ENCODE data around the gene CASP10.

CASP10 gene

DNA sequence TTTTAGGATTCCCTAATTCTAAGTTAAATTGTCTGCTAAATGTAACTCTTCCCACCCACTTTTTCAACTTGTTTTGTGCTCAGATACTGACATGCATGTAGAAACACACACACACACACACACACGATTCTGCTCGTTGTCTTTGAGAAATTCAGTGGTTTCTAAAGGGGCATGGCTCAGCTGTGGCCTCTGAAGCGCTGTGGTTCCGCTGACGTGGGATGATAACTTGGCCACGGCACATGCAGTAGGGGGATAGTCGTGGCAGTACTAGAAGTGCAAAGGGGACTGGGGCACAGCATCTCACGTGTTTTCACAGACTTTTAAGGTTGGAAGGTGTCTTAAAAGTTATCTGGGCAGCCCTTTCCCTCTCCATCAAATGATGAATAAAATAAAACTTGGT is 18.4 kb downstream of the CASP10 start:
- DNase-seq: no peak

DNA sequence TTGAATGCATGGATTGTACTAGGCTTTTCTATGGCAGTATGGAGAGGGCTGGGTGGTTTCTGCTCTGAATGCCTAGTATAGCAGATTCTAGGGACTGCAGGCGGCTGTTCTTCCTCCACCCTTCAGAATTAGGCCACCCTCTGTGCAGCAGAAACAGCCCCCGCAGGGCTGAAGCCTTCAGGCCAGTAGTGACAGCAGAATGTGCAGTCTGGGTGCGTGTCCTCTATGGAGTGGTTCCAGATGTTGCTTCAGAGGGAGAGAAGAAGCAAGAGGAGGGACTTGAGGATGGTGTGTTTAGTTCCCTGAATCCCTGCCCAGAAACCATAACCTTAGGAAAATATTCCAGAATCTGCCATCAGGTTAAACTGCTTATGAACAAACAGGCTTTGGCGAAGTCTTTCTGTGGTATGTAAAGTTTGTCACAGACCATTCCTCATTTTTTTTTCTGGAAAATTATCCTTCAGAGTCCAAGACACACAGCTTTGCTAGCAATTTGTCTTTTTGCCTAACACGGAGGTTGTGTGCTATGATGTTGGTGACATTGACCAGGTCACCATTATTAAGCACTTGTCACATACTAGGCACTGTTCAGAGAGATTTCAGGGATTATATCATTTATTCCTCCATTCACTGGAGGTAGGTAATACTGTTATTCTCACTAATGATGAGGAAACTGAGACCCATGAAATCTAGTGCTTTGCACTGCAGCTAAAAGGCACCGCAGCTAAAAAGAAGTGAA is 21.1 kb downstream of the CASP10 start:
- no peak for DNase-seq

GRCh38 chr2:201204655-201205514 is 21.9 kb downstream of the CASP10 start:
- DNase-seq: no peak

DNA sequence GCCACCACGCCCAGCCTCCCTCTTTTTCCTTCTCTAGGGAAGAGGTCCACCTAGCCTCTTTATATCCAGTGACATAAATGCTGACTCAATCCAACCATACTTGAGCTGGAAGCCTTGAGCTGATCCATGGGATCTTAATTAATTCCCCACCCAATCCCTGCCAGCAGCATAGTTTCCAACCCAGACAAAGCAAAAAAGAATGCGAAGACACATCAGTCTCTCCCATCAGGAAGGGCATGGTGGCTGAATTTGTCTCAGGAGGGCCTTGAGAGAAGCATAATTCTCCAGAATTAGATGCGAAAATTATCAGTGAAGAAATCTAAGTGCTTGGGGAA is 22.5 kb downstream of the CASP10 start:
- DNase-seq: no peak

DNA sequence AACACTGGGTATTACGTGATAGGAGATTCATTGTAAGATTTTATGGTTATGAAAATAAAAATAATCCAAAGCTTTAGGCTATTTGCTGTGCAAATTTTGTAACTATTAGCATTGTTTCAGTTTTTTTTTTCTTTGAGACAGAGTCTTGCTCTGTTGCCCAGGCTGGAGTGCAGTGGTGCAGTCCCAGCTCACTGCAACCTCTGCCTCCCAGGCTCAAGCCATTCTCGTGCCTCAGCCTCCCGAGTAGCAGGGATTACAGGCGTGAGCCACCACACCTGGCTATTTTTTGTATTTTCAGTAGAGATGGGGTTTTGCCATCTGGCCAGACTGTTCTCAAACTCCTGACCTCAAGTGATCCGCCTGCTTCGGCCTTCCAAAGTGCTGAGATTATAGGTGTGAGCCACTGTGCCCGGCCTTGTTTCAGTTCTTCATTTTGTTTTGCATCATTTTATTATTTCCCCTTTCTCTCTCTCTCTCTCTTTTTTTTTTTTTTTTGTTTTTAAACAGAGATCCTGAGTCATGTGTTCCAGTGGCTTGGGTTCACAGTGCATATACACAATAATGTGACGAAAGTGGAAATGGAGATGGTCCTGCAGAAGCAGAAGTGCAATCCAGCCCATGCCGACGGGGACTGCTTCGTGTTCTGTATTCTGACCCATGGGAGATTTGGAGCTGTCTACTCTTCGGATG is 25.8 kb downstream of the CASP10 start:
- no peak for DNase-seq

DNA sequence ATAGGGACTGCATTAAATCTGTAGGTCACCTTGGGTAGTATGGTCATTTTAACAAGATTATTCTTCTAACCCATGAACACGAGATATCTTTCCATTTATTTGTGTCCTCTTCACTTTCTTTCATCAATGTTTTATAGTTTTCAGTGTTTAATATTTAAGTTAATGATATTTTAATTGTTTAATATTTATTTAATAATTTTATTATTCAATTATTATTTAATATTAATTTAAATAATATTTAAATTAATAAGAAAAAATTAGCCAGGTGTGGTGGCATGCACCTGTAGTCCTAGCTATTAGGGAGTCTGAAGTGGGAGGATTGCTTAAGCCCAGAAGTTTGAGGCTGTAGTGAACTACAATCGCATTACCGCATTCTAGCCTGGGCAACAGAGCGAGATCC is 33.0 kb downstream of the CASP10 start:
- DNase-seq: no peak

- DNase-seq: no peak
These were observed 34.0 kb downstream of the CASP10 start for GRCh38 chr2:201216918-201217317.

- no peak for DNase-seq
These were observed 35.8 kb downstream of the CASP10 start for GRCh38 chr2:201218780-201219179.

DNA sequence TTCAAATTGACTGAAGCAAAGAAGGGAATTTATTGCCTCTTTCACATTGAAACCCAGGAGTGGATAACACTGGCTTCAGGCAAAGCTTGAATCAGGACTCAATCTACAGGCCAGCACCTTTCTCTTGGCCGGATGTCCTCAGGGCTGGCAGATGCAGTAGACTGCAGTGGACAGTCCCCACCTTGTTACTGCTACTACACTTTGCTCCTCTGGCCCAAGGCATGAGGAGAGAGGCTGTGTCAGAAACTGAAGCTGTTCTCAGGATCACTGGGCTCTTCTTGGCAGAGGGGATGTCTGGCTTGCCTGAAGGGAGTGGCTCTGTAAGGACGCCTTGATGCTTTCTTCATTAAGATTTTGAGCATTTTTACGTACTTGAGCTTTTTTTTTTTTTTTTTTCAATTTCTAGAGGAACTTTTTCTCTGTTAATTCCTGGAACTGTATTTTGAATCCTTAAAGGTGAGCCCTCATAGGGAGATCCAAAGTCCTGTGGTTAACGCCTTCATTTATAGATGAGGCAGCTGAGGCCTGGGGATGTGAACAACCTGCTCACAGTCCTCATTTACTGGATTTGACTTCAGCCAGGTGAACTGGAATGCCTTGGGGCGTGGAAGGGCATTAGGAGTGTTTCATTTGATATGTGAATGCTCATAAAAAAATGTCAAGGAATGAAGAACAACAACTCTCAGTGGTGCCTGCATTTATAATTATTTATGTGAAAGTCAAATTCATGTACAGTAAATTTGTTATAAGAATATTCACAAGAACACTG is 36.6 kb downstream of the CASP10 start:
- no peak for DNase-seq

DNA sequence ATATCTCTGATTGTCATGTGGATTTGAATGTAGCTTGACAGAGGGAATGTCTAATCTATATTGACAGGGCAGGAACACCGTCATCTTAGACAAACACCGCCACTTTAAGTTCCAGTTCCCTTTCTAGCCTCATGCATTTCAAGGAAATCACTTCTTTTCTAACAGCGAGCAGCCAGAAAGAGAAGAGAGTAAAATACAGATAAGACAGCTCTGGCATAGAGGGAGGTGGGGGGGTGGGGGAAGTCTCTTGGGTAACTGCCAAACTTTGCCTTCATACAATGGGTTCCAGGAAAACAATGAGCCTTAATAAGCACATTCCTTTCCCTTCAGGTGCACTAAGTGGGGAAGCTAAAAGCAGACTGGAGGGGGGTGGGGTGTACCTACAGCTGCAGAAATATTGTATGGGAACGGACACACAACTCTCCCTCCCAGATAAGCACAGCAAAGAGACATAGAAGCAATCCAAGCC is 37.2 kb downstream of the CASP10 start:
- no peak for DNase-seq

- no peak for DNase-seq
These were observed 40.4 kb downstream of the CASP10 start for GRCh38 chr2:201223089-201224073.

DNA sequence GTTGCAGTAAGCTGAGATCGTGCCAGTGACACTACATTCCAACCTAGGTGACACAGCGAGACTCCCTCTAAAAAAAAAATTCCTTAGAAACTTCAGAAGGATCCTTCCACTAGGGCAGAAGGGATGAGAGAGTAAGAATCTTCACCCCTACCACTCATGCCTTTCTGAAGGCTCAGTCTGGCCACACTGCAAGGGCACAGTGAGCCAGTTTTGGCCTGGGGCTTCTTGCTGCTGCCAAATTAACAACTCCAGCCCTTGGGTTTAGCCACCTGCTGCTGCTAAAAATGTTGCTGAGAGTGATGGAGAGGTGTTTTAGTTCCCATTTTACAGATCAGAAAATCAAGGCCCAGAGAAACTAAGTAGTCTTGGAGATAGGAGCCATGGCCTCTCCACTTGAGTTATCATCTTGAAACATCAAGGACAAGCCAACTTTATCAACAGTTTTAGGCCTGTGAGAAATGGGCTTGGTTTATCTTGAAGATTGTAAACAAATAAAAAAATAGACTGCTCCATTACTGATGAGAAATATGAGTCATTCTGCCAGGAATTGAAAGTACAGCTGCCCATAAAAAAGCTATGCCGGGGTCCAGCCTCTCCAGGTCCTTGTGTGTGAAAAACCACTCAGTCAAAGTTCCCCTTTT is 45.5 kb downstream of the CASP10 start:
- DNase-seq: no peak

GRCh38 chr2:201228912-201229290 is 46.0 kb downstream of the CASP10 start:
- DNase-seq: no peak

- DNase-seq: peak; percentile 86
These were observed 49.0 kb downstream of the CASP10 start for GRCh38 chr2:201231781-201232466.

GRCh38 chr2:201232467-201232815 is 49.5 kb downstream of the CASP10 start:
- DNase-seq: no peak

GRCh38 chr2:201233192-201233811 is 50.4 kb downstream of the CASP10 start:
- peak; percentile 73 for DNase-seq

DNA sequence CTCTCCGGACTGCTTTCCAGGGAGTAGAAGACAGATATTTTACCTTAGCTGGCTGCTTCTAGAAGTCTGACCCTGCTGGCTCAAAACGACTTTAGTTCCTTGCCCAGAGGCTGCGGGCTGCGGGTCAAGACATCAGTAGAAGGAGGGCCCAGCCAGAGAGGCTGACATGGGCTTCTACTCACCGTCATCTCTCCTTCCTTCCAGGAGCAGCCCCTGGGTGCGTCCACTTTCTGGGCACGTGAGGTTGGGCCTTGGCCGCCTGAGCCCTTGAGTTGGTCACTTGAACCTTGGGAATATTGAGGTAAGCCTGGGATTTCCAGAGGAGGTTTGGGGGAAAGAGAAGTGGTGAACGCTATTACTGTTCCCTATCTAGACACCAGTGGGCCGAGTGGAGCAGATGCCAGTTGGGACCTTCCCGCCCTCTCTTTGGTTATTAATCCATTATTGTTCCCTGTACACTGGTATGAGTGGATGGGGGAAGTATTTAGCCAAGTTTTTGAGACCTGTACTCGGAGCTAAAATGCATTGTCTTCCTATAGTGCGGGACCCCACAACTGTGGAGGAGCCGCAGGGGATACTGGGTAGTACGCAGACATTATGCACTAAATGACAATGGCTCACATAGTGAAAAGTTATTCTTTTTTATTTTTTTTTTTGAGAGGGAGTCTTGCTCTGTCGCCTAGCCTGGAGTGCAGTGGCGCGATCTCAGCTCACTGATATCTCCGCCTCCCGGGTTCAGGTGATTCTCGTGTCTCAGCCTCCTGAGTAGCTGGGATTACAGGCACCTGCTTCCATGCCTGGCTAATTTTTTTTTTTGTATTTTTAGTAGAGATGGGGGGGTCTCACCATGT is 51.1 kb downstream of the CASP10 start:
- DNase-seq: no peak

DNA sequence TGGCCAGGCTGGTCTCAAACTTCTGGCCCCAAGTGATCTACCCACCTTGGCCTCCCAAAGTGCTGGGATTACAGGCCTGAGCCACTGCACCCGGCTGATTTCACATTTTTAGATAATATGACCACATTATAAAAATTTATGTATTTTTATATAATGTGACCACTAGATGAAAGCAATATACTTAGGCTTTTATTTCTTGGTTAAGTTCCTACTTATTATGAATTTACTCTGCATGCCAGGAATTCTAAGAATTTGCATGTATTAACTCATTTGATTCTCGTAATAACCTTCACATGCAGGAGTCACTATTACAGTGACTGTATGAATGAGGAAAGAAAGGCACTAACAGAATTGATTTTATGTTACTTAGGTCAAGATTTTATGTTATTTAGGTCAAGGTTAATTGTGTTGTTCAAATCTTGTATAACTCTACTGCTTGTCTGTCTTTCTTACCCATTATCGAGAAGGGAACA is 51.8 kb downstream of the CASP10 start:
- DNase-seq: no peak
